ENCODE measurements around the gene HSPA8. TPM values are rescaled to one million over a fixed set of nuclear protein-coding genes. Genes with fewer than 3 reads are reported as not detected.

The HSPA8 gene
- total and polyA plus RNA-seq, 7 donors, result 1,127 to 3,112 (median 1,617) TPM

- Histone ChIP-seq H3K36me3 (ENCODE audit: insufficient read depth in 1 of 2, low read depth in 1 of 2) (no peaks in the 10 kb centered on the region), H3K9me3 (no peaks in the 10 kb centered on the region), H3K27ac (no peak overlapping the region), H3K4me3 (no peak overlapping the region), H3K4me1 (no peaks in the 10 kb centered on the region), H3K27me3 (ENCODE audit: insufficient read depth in 3 of 3, low read length in 2 of 3) (no peaks in the 10 kb centered on the region)
- intact Hi-C loops (cut with DNase I), result no loop called here
- ATAC-seq, result no peak
- DNase-seq, result peak in 1 of 2 donors; percentile 15
- 24 to 35% (median 33%) methylated on average over 11 of the region's 11 CpGs for WGBS, 3 donors
- no peak for TF ChIP-seq CTCF (IDR thresholded peaks at IDR 0.05)
Measured at GRCh38 chr11:123040111-123040432, 21.9 kb downstream of the HSPA8 start.

- ATAC-seq (no peak), DNase-seq (no peak)
- WGBS, 3 donors, result 88 to 93% (median 89%) methylated on average over 10 of the region's 10 CpGs
- H3K27ac ChIP-seq, result no peak overlapping the region
- no peaks in the 10 kb centered on the region for H3K4me1 ChIP-seq
- no peak overlapping the region for H3K4me3 ChIP-seq
- H3K36me3 ChIP-seq (ENCODE audit: insufficient read depth in 1 of 2, low read depth in 1 of 2), result no peaks in the 10 kb centered on the region
- no peak for TF ChIP-seq CTCF (IDR thresholded peaks at IDR 0.05)
- no peaks in the 10 kb centered on the region for H3K27me3 ChIP-seq (ENCODE audit: insufficient read depth in 3 of 3, low read length in 2 of 3)
- no peaks in the 10 kb centered on the region for H3K9me3 ChIP-seq
- intact Hi-C loops (cut with DNase I), result no loop called here
Measured at GRCh38 chr11:123035831-123036230, 26.1 kb downstream of the HSPA8 start.

- Histone ChIP-seq H3K27ac (no peak overlapping the region), H3K9me3 (no peaks in the 10 kb centered on the region), H3K27me3 (ENCODE audit: insufficient read depth in 3 of 3, low read length in 2 of 3) (no peaks in the 10 kb centered on the region), H3K36me3 (ENCODE audit: insufficient read depth in 1 of 2, low read depth in 1 of 2) (no peaks in the 10 kb centered on the region), H3K4me3 (no peak overlapping the region), H3K4me1 (no peaks in the 10 kb centered on the region)
- no peak for DNase-seq
- no peak for ATAC-seq
- TF ChIP-seq CTCF (IDR thresholded peaks at IDR 0.05), result no peak
- intact Hi-C loops (cut with DNase I), result no loop called here
- whole genome bisulfite sequencing, 3 donors, result 69 to 79% (median 78%) methylated on average over 6 of the region's 6 CpGs
Measured at GRCh38 chr11:123034597-123034996, 27.3 kb downstream of the HSPA8 start.

GRCh38 chr11:123033895-123034294 is 28.0 kb downstream of the HSPA8 start:
- TF ChIP-seq CTCF (IDR thresholded peaks at IDR 0.05), result no peak
- no peaks in the 10 kb centered on the region for H3K4me1 ChIP-seq
- DNase-seq, result no peak
- H3K27me3 ChIP-seq (ENCODE audit: insufficient read depth in 3 of 3, low read length in 2 of 3), result no peaks in the 10 kb centered on the region
- H3K4me3 ChIP-seq, result no peak overlapping the region
- 35 to 39% (median 38%) methylated on average over 10 of the region's 10 CpGs for WGBS, 3 donors
- intact Hi-C loops (cut with DNase I), result no loop called here
- H3K36me3 ChIP-seq (ENCODE audit: insufficient read depth in 1 of 2, low read depth in 1 of 2), result no peaks in the 10 kb centered on the region
- no peak for ATAC-seq
- H3K27ac ChIP-seq, result no peak overlapping the region
- no peaks in the 10 kb centered on the region for H3K9me3 ChIP-seq

GRCh38 chr11:123030517-123030916 is 31.4 kb downstream of the HSPA8 start:
- intact Hi-C loops (cut with DNase I), result no loop called here
- H3K27me3 ChIP-seq (ENCODE audit: insufficient read depth in 3 of 3, low read length in 2 of 3), result no peaks in the 10 kb centered on the region
- H3K4me1 ChIP-seq, result no peaks in the 10 kb centered on the region
- no peak overlapping the region for H3K27ac ChIP-seq
- ATAC-seq, result no peak
- no peak overlapping the region for H3K4me3 ChIP-seq
- no peak for TF ChIP-seq CTCF (IDR thresholded peaks at IDR 0.05)
- H3K9me3 ChIP-seq, result no peaks in the 10 kb centered on the region
- 70 to 71% (median 71%) methylated on average over 4 of the region's 4 CpGs for WGBS, 3 donors
- H3K36me3 ChIP-seq (ENCODE audit: insufficient read depth in 1 of 2, low read depth in 1 of 2), result no peaks in the 10 kb centered on the region
- DNase-seq, result no peak

All from psoas muscle (tissue), 8 donors.